EL (cell line): ENCODE results near the gene MTMR12.

ENCODE experiments used
- DNase-seq: peaks from one replicate; pipeline ENCODE4 v3.0.0-alpha.2; 2016

Gene MTMR12

GRCh38 chr5:32270946-32271345, 41.8 kb downstream of the MTMR12 start:
- no peak for DNase-seq

- DNase-seq: no peak
Measured at GRCh38 chr5:32270178-32270577, 42.6 kb downstream of the MTMR12 start.

DNA sequence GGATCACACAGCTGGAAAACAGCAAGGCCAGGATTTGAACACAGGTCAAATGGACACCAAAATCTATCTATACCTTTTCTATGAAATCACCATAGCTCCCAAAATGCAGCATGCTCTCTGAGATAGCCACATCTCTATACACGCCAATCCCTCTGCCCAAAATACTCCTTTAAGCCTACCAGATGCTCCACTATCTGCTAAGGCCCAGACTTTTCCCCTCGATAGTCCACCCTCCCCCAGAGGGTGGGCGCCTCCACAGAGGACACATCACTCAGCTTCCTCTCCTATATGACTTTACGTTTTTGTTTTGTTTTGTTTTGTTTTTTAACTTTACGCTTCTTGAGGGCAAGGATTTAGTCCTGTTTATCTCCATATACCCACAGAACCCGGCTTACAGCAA, 46.8 kb downstream of the MTMR12 start:
- no peak for DNase-seq

- DNase-seq: no peak
Measured at GRCh38 chr5:32264957-32265572, 47.7 kb downstream of the MTMR12 start.

GRCh38 chr5:32263684-32264083, 49.1 kb downstream of the MTMR12 start:
- DNase-seq: no peak

DNA sequence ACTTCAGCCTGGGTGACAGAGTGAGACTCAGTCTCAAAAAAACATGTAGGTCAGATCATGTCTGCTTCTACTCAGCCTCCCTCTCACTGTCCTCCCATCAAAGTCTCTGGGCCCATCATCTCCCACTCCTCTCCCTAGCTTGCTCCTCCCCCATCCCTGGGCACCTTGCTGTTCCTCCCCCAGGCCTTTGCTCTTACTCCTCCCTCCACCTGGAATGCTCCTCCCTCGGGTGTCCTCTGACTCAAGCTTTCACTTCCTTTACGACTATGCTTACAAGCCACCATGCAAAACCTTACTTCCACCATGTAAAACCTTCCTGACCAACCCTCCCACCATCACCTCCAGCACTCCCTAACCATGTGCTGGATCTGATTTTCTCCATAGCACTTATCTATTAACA, 51.5 kb downstream of the MTMR12 start:
- DNase-seq: no peak

DNA sequence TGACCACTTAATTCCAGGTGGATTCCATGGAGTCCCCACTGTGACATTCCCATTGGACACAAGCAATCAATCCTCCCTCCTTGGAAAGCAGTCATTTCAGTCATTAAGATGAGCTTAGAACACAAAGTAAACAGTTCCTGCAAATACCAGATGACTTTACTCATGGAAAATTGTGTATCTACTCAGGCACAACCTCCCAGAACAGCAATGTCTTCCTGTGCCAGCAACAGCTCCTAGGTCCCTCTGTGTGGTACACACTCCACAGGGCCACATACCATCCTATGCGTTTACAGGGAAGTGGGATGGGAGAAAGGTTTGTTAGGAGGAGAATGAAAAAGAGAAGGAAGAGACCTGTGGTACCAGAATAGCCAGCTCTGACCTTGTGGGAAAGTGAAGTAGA, 53.7 kb downstream of the MTMR12 start:
- DNase-seq: no peak

DNA sequence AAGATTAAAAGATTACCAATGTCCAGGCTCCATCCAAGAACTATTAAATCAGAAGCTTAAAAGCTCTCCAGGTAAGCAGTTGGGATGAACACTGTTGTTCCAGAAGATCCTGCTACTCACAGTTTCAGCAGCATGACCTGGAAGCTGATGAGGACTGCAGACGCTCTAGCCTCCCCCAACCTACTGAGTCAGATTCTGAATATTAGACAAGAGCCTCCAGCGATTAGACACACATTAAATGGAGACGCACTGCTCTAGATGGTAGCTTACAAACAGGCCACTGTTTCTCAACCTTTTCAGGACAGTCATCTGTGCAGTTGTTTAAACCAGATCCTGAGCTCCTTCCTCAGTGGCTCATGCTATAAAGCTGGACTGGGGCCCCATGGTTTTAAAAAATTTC, 54.3 kb downstream of the MTMR12 start:
- DNase-seq: no peak

DNA sequence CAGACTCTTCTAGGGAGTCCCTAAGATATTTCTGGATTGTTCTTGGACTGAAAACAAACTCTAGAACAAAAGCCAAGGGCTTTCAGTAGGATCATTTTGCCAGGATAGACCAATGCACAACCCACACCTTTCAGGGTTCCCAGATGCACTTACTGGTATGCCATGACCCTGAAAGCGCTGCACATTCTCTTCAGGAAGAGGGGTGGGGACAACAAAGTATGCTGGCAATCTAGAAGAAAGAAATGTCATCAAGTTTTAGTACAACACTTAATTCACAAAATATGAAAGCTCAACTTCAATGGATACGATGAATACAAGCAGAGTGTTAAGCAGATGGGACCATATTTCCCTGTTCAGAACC, 57.2 kb downstream of the MTMR12 start:
- DNase-seq: no peak

DNA sequence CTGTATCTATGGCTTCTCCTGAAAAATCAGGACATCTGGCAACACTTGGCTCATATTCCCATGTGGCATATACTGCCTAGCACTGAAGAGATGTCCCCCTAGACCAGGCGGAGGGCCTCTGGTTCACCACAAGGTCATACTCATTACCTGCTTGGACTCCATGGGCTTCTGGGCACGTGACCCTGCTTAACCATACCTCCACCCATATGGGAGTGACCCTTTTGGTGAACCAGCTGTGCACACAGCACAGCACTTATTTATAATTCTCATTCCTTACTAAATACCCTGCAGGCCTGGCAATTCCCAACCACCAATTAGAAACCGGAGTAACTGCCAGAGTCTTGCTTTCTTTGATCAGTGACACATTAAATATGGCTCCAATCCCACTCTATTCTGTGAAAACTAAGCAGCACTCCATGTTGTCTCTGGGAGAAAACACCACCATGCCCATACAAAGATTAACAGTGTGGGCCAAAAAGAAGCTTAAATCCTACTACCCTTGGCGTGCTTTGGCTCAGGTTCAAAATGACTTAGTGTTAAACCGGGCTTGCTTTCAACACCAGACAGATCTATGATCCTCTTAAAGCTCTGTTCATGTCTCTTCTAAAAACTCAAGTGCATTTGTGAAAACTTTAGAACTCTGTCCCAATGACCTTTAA, 57.7 kb downstream of the MTMR12 start:
- DNase-seq: no peak

- no peak for DNase-seq
Measured at GRCh38 chr5:32251871-32252458, 60.8 kb downstream of the MTMR12 start.

DNA sequence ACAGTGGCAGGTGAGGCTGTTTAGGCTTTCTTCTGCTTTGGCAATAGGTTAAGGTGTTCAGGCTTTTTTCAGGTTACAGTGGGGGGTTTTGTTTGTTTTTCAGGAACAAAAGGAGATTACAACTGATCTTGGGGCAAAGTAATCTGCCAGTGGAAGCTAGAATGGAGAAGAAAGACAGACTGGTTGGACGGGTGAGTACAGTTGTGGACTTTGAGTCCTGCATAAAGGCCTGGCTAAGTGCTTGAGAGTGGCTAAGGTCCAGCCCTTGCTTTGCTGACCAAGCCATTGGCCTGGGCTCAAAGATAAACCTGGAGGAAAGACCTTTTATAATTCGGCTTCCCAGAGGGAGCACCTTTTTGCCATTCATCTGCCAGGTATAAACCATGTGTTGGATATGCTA, 63.1 kb downstream of the MTMR12 start:
- DNase-seq: no peak

DNA sequence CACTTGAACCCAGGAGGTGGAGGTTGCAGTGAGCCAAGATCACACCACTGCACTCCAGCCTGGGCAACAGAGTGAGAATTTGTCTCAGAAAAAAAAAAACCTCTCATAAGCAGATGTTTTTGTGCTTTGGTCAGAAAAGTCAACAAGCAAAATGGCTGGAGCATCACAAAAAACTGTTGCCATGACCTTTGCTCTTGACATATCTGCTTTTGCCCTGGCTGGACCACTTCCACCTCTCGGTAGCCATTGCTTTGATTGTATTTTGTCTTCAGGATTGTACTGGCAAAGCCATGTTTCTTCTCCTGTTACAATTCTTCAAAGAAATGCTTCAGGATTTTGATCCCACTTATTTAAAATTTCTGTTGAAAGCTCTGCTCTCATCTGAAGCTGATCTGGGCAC, 67.0 kb downstream of the MTMR12 start:
- DNase-seq: no peak

- no peak for DNase-seq
Measured at GRCh38 chr5:32244017-32244416, 68.7 kb downstream of the MTMR12 start.

- DNase-seq: no peak
Measured at GRCh38 chr5:32241034-32241783, 71.5 kb downstream of the MTMR12 start.

DNA sequence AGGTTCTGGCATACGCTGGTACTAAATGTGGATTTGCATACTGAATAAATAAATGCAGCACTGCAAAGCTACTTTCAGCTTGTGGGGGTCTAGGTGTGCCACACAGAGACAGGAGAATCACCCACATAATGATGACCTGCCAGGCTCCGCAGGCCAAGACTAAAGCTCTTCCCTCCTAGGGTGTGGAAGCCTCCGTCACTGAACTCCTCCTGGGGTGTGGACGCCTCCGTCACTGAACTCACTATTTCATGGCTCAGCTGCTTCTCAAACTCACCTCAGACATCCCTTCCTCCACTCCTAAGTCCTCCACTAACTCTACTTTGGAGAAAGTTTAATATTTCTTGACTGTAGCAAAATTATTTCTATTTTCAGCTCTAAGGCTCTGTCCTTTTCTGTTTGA, 73.4 kb downstream of the MTMR12 start:
- DNase-seq: no peak

GRCh38 chr5:32233696-32234447, 78.9 kb downstream of the MTMR12 start:
- peak; percentile 51 for DNase-seq

DNA sequence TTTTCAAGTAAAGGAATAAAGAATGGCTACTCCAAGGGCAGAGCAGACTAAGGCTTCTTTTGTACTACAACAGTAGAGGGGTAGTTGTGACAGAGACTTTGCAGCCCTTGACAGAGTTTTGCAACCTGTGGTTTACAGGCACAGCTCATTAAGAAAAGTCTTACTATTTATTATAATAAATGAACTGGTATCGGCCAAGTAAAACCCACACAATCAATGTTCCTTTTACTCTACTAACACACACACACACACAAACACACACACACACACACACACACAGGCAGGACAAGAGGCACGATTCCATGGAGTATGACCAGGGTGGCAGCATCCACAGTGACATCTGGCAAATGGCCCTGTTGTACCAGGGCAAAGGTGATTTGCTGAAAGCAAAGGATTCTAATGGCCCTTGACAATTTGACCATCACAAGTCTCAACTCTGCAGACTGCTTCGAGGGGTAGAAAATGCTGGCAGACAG, 79.5 kb downstream of the MTMR12 start:
- DNase-seq: no peak

DNA sequence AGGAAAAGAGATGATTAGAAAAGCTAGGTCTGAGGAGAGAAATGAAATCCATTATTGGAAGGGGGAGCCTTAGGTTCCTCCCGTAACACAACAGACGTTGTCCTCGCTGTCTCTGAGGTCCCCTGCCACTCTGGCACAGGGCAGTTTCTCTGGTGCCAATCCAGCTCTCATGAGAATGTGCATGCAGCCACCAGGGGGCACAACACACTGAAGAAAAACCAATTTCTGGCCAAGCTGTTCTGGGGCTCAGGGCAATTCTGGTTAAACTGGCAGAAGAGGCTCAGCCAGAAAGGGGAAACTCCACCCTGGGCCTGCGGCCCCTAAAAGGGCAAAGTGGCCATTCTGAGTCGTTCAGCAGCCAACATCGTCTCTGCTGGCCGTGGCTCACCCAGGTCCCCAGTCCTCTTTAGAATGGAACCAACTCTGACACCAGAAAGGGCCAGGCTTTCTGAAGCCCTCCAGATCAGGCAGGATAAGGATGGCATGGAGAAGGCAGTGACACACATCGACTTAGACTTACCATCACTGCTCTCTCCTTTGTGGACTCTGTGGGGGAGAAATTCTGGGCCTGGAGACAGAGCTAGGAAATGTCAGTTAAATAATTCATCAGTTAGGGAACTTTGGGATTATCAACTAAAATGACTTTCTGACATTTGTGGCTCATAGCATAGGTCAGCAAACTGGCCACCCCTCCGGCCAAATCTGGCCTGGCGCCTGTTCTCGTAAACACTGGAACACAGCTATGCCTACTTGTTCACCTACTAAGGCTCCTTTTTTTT, 80.1 kb downstream of the MTMR12 start:
- DNase-seq: peak; percentile 70

GRCh38 chr5:32231929-32232328, 80.8 kb downstream of the MTMR12 start:
- no peak for DNase-seq

DNA sequence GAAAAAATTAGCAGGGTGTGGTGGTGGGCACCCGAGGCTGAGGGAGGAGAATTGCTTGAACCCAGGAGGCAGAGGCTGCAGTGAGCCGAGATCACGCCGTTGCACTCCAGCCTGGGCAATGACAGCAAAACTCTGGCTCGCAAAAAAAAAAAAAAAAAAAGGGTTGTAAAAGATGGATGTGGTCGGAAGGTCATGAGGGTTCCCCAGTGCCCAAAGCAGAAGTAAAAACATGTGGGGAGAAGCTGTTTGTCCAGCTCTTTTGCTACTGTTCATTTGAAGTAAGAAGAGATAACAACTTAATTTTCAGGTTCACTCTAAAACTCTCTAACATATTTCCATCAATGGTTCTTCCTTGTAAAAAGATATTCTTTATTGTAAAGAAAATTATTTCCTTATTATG, 81.5 kb downstream of the MTMR12 start:
- DNase-seq: no peak

DNA sequence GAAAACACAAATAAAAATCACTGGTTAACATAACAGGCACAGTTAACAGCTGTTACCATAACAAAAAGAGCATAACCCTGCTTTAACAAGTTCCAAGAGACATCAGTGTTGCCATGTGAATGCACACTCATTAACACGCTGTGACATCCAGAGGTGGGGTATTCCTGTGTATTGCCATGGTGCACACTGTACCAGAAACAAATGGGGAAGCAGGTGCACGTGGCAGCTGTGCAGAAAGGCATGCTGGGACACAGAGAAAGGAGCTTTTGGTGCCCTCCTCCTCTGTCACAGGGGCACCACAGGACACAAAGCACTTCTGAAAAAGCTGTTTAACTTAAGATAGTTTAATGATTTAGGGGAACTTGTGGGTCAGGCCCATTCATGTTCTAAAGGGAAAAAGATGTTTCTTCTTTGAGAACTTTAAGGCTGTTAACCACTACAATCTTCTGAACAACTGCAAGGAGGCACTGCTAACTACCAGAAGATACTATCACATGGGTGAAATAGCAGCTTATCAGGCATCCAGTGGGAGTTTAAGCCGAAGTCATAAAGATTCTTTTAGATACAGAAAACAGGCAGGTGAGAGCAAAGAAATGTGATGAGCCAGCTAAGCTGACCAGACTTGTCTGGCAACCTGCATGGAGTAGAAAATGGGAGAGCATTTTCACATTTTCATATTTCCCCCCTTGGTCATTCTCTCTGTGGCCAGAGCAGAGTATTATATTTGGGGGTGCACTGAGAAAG, 82.2 kb downstream of the MTMR12 start:
- no peak for DNase-seq
